PC-3 (cell line): ENCODE data around the gene UQCC5. TPM values are rescaled to one million over a fixed set of nuclear protein-coding genes. Genes with fewer than 3 reads are reported as not detected.

Source experiments
- ATAC-seq: fragments of 200-7000 bp; cut with Tn5 transposase; 2 replicates; pipeline ENCODE4 v1.9.1; 2020; ENCODE audit warnings: mild to moderate bottlenecking, moderate library complexity
- BruUV-seq: library from RNA; stranded (reverse); fragments of 400-500 nt; replicated peaks from 2 replicates; lab custom pipeline; 2021; lab: Mats Ljungman, UMichigan
- CTCF ChIA-PET: fragments of 300-600 bp; sonication (Branson Sonifier 250); formaldehyde crosslinking; loops from one replicate; lab custom pipeline; 2022; ENCODE audit warnings: antibody characterized with exemption; lab: Charles Lee
- POLR2A ChIA-PET: fragments of 300-600 bp; sonication (Branson Sonifier 250); formaldehyde crosslinking; loops from one replicate; lab custom pipeline; 2022; ENCODE audit warnings: antibody characterized with exemption; ENCODE audit not compliant: unreplicated experiment; lab: Charles Lee
- DNase-seq: peaks from one replicate; pipeline ENCODE4 v3.0.0-alpha.2; 2015
- H2AFZ ChIP-seq: fragments of 300-600 bp; sonication (generic); 2 replicates; pipeline ENCODE4 v1.6.0; 2016; ENCODE audit warnings: antibody characterized with exemption, low read length
- H3F3A ChIP-seq: fragments of 300-600 bp; sonication (generic); one replicate; pipeline ENCODE4 v1.6.0; 2017; ENCODE audit warnings: antibody characterized with exemption, low read length, control low read depth, mild to moderate bottlenecking; ENCODE audit not compliant: unreplicated experiment
- H3K27ac ChIP-seq: fragments of 300-600 bp; sonication (generic); 2 replicates; pipeline ENCODE4 v1.5.1; 2016; ENCODE audit warnings: mild to moderate bottlenecking, low read length
- H3K27me3 ChIP-seq: fragments of 300-600 bp; sonication (generic); 2 replicates; pipeline ENCODE4 v1.6.1; 2016; ENCODE audit warnings: low read length, mixed read lengths
- H3K36me3 ChIP-seq: fragments of 300-600 bp; sonication (generic); 2 replicates; pipeline ENCODE4 v1.6.1; 2016; ENCODE audit warnings: low read depth, mixed run types, low read length, mixed read lengths
- H3K4me1 ChIP-seq: fragments of 300-600 bp; sonication (generic); 2 replicates; pipeline ENCODE4 v1.5.1; 2016; ENCODE audit warnings: low read length; ENCODE audit not compliant: insufficient read depth
- H3K4me2 ChIP-seq: fragments of 300-600 bp; sonication (generic); 2 replicates; pipeline ENCODE4 v1.6.0; 2016; ENCODE audit warnings: low read length
- H3K4me3 ChIP-seq: fragments of 300-600 bp; sonication (generic); 2 replicates; pipeline ENCODE4 v1.5.1; 2016; ENCODE audit warnings: mild to moderate bottlenecking, low read length, mixed read lengths
- H3K79me2 ChIP-seq: fragments of 300-600 bp; sonication (generic); 2 replicates; pipeline ENCODE4 v1.6.1; 2017; ENCODE audit warnings: low read length, mixed read lengths
- H3K9ac ChIP-seq: fragments of 300-600 bp; sonication (generic); 2 replicates; pipeline ENCODE4 v1.6.0; 2016; ENCODE audit warnings: mild to moderate bottlenecking, low read length
- H3K9me2 ChIP-seq: fragments of 300-600 bp; sonication (generic); replicated peaks from 2 replicates; pipeline ENCODE4 v1.6.1; 2016; ENCODE audit warnings: mixed run types, low read length, mixed read lengths
- H3K9me3 ChIP-seq: fragments of 300-600 bp; sonication (generic); 2 replicates; pipeline ENCODE4 v1.6.1; 2016; ENCODE audit warnings: low read length, mixed read lengths
- H4K20me1 ChIP-seq: fragments of 300-600 bp; sonication (generic); 2 replicates; pipeline ENCODE4 v1.6.1; 2016; ENCODE audit warnings: low read length, mixed read lengths
- EZH2 ChIP-seq: fragments of 300-600 bp; sonication (generic); IDR thresholded peaks from one replicate; pipeline ENCODE4 v1.6.1; 2017; ENCODE audit warnings: antibody characterized with exemption, mild to moderate bottlenecking, low read length; ENCODE audit not compliant: unreplicated experiment
- EZH2phosphoT487 ChIP-seq: fragments of 300-600 bp; sonication (generic); IDR thresholded peaks from 2 replicates; pipeline ENCODE4 v1.6.1; 2018; ENCODE audit warnings: mild to moderate bottlenecking, antibody characterized with exemption, low read length, borderline replicate concordance
- intact Hi-C: fragments of 100-400 bp; cut with micrococcal nuclease; formaldehyde crosslinking; loops from 2 replicates; pipeline ENCODE4 v1.9.0; 2023
- total RNA-seq: library from RNA; depleted of rRNA; stranded (reverse); fragments of >200 nt; gene quantifications from 2 replicates; pipeline ENCODE4 v1.2.3, GENCODE V29; 2014
- TF ChIP-seq, protein P1 (sequence below): fragments of 300-600 bp; sonication (generic); conservative IDR thresholded peaks from 2 replicates; pipeline ENCODE4 v1.5.1; 2017; ENCODE audit warnings: antibody characterized with exemption, low read depth, mild to moderate bottlenecking, low read length

The UQCC5 gene
- total RNA-seq, 1 experiment from 2014 or later = 26.1 TPM

GRCh38 chr3:52494886-52495495 is 41.4 kb upstream of the UQCC5 start, which contains the start of gene STAB1:
Gene STAB1, plus strand, starts transcription at chr3:52495338. Its CDS starts 76 bp downstream, at chr3:52495414.
- TF ChIP-seq EZH2phosphoT487 (no peak), EZH2 (no peak)
- TF ChIP-seq, protein P1, sequence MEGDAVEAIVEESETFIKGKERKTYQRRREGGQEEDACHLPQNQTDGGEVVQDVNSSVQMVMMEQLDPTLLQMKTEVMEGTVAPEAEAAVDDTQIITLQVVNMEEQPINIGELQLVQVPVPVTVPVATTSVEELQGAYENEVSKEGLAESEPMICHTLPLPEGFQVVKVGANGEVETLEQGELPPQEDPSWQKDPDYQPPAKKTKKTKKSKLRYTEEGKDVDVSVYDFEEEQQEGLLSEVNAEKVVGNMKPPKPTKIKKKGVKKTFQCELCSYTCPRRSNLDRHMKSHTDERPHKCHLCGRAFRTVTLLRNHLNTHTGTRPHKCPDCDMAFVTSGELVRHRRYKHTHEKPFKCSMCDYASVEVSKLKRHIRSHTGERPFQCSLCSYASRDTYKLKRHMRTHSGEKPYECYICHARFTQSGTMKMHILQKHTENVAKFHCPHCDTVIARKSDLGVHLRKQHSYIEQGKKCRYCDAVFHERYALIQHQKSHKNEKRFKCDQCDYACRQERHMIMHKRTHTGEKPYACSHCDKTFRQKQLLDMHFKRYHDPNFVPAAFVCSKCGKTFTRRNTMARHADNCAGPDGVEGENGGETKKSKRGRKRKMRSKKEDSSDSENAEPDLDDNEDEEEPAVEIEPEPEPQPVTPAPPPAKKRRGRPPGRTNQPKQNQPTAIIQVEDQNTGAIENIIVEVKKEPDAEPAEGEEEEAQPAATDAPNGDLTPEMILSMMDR = no peak

DNA sequence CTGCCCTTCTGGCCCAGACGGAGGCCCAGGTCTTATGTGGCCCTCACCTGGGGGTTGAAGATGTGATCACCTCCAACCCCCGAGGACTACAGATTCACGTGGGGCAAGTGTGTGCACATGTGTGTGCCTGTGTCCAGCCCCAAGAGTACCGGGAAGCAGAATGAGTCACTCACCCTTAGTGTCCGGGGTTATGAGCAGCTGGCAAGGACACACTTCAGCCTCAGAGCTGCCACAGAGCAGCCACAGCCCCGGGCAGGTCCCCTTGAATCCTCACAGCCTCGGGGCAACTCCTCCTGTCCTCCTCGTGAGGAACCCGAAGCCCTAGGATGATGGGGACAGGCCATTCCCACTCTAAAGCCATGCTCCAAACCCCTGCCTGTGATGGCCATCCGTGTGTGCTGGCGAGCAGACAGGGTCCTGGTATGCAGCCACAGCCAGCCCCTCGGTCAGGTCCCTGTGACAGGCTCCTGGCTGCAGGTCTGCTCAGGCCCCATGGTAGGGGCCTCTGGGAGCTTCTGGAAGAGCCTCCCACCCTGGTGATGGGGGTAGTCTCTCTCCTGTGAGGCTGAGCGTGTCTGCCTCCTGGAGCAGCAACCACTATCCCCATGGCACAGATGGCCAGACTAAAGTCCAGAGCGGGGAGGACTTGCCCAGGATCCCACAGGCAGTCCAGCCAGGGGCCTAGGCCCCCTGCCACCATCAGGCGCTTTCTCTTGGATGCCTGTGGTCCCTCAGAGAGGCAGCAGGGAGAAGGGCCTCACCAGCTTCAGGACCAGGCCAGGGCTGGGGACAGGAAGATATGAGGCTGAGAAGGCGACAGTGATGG is 40.4 kb upstream of the UQCC5 start:
- Histone ChIP-seq H3K9me3 (no peaks in the 10 kb centered on the region), H3F3A (no peaks in the 10 kb centered on the region), H3K4me1 (no peaks in the 10 kb centered on the region), H3K27me3 (no peaks in the 10 kb centered on the region), H3K27ac (no peak overlapping the region), H3K79me2 (no peaks in the 10 kb centered on the region), H3K36me3 (peaks cover 12% of the 10 kb centered on the region; the same call in 1 of the 2 replicates), H3K9me2 (no peaks in the 10 kb centered on the region), H3K4me2 (no peak overlapping the region), H2AFZ (no peak overlapping the region), H3K9ac (no peak overlapping the region), H3K4me3 (no peak overlapping the region), H4K20me1 (no peaks in the 10 kb centered on the region)
- DNase-seq = no peak
- ChIA-PET CTCF (no interaction called here), POLR2A (no interaction called here)
- TF ChIP-seq EZH2 = no peak
- TF ChIP-seq EZH2phosphoT487 = no peak
- TF ChIP-seq, protein P1 = no peak
- intact Hi-C loops = no loop called here
- no TSS peak for BruUV-seq
- ATAC-seq = peak; percentile 52

More at GRCh38 chr3:52494886-52495495, 41.4 kb upstream of the UQCC5 start, which contains the start of gene STAB1:
- H3K4me2 ChIP-seq = no peak within 1 kb of the TSS
- H3K9ac ChIP-seq = no peak within 1 kb of the TSS
- H3K36me3 ChIP-seq = peaks cover 12% of the 10 kb centered on the region; the same call in 1 of the 2 replicates
- H3K9me2 ChIP-seq = no peaks in the 10 kb centered on the region
- H3K79me2 ChIP-seq = no peaks in the 10 kb centered on the region
- DNase-seq (no peak), ATAC-seq (no peak)
- CTCF ChIA-PET = no interaction called here
- H3K4me3 ChIP-seq = no peak within 1 kb of the TSS
- H3K4me1 ChIP-seq = no peaks in the 10 kb centered on the region
- H2AFZ ChIP-seq = no peak within 1 kb of the TSS
- BruUV-seq = no TSS peak
- intact Hi-C loops = no loop called here
- no peaks in the 10 kb centered on the region for H3K9me3 ChIP-seq
- H3F3A ChIP-seq = no peaks in the 10 kb centered on the region
- POLR2A ChIA-PET = no interaction called here
- no peaks in the 10 kb centered on the region for H4K20me1 ChIP-seq
- H3K27me3 ChIP-seq = no peaks in the 10 kb centered on the region
- H3K27ac ChIP-seq = no peak within 1 kb of the TSS
